Hepatocyte (in vitro differentiated cells): ENCODE data around the gene CDC42BPA. TPM values are rescaled to one million over a fixed set of nuclear protein-coding genes. Genes with fewer than 3 reads are reported as not detected.

Source experiments
- DNase-seq: peaks from one replicate; pipeline ENCODE4 v3.0.0-alpha.2; 2016; ENCODE audit warnings: low spot score
- H2AFZ ChIP-seq: fragments of 200-600 bp; sonication (generic); 2 replicates; pipeline ENCODE4 v1.6.0; 2016; ENCODE audit warnings: antibody characterized with exemption, mild to moderate bottlenecking
- H3K27ac ChIP-seq: fragments of 200-600 bp; sonication (generic); 2 replicates; pipeline ENCODE4 v1.5.1; 2016; ENCODE audit warnings: mild to moderate bottlenecking
- H3K27me3 ChIP-seq: fragments of 200-600 bp; sonication (generic); 2 replicates; pipeline ENCODE4 v1.6.1; 2016
- H3K36me3 ChIP-seq: fragments of 200-600 bp; sonication (generic); replicated peaks from 2 replicates; pipeline ENCODE4 v1.5.1; 2016; ENCODE audit warnings: low read depth; ENCODE audit not compliant: insufficient read depth
- H3K4me1 ChIP-seq: fragments of 200-600 bp; sonication (generic); 2 replicates; pipeline ENCODE4 v1.5.1; 2016; ENCODE audit warnings: mild to moderate bottlenecking, moderate library complexity; ENCODE audit not compliant: insufficient read depth
- H3K4me2 ChIP-seq: fragments of 200-600 bp; sonication (generic); 2 replicates; pipeline ENCODE4 v1.6.0; 2016
- H3K4me3 ChIP-seq: fragments of 200-600 bp; sonication (generic); 2 replicates; pipeline ENCODE4 v1.5.1; 2016; ENCODE audit warnings: mild to moderate bottlenecking
- H3K79me2 ChIP-seq: fragments of 200-600 bp; sonication (generic); 2 replicates; pipeline ENCODE4 v1.6.0; 2017; ENCODE audit warnings: mild to moderate bottlenecking
- H3K9me2 ChIP-seq: fragments of 200-600 bp; sonication (generic); replicated peaks from 2 replicates; pipeline ENCODE4 v1.6.0; 2017; ENCODE audit warnings: mild to moderate bottlenecking; ENCODE audit not compliant: insufficient read depth
- H3K9me3 ChIP-seq: fragments of 200-600 bp; sonication (generic); 2 replicates; pipeline ENCODE4 v1.5.1; 2016; ENCODE audit warnings: low read depth, mild to moderate bottlenecking
- H4K20me1 ChIP-seq: fragments of 200-600 bp; sonication (generic); 2 replicates; pipeline ENCODE4 v1.6.0; 2016; ENCODE audit warnings: mild to moderate bottlenecking; ENCODE audit not compliant: insufficient read depth, poor library complexity, severe bottlenecking
- CTCF ChIP-seq: fragments of 200-600 bp; sonication (generic); IDR thresholded peaks from 2 replicates; pipeline ENCODE4 v1.5.1; 2016; ENCODE audit warnings: antibody characterized with exemption, mild to moderate bottlenecking; ENCODE audit not compliant: poor library complexity
- EZH2 ChIP-seq: fragments of 200-600 bp; sonication (generic); IDR thresholded peaks from 2 replicates; pipeline ENCODE4 v1.6.1; 2016; ENCODE audit warnings: antibody characterized with exemption, mild to moderate bottlenecking, borderline replicate concordance
- EZH2phosphoT487 ChIP-seq: fragments of 200-600 bp; sonication (generic); IDR thresholded peaks from one replicate; pipeline ENCODE4 v1.6.1; 2018; ENCODE audit warnings: antibody characterized with exemption, mild to moderate bottlenecking, low read depth, moderate library complexity; ENCODE audit not compliant: unreplicated experiment, severe bottlenecking
- WGBS: methylation state at CpG from one replicate; pipeline ENCODE4 v1.1.6; 2016; ENCODE audit warnings: low lambda C conversion rate; ENCODE audit errors: missing lambda C conversion rate; 5-methylcytosine and 5-hydroxymethylcytosine counted together
- polyA plus RNA-seq: library from polyadenylated mRNA; unstranded; fragments of >200 nt; fragmentation: Nextera tagmentation; extraction: Ambion mirVana; gene quantifications from 2 replicates; pipeline ENCODE4 v1.2.1, GENCODE V29; 2016
- total RNA-seq: library from RNA; depleted of rRNA; stranded (reverse); fragments of >200 nt; gene quantifications from 2 replicates; pipeline ENCODE4 v1.2.3, GENCODE V29; 2014

Gene CDC42BPA
- total and polyA plus RNA-seq, 2 experiments from 2014 or later: 24.5 to 40.9 TPM

GRCh38 chr1:226965581-226966440 lies 352.5 kb downstream of the CDC42BPA start:
- no peak overlapping the region for H3K4me3 ChIP-seq
- peaks cover under 1% of the 10 kb centered on the region for H3K79me2 ChIP-seq
- no peaks in the 10 kb centered on the region for H3K36me3 ChIP-seq
- no peak for DNase-seq
- H3K4me1 ChIP-seq: no peaks in the 10 kb centered on the region
- WGBS: 93% methylated on average over 23 of the region's 23 CpGs
- no peak overlapping the region for H3K4me2 ChIP-seq
- no peak overlapping the region for H2AFZ ChIP-seq
- H3K27me3 ChIP-seq: no peaks in the 10 kb centered on the region
- H3K9me2 ChIP-seq: no peaks in the 10 kb centered on the region
- H3K9me3 ChIP-seq: no peaks in the 10 kb centered on the region
- no peaks in the 10 kb centered on the region for H4K20me1 ChIP-seq
- TF ChIP-seq EZH2phosphoT487 (no peak), CTCF (no peak), EZH2 (no peak)
- H3K27ac ChIP-seq: no peak overlapping the region

GRCh38 chr1:226964611-226965486 lies 353.4 kb downstream of the CDC42BPA start:
- 93% methylated on average over 26 of the region's 29 CpGs for WGBS
- Histone ChIP-seq H4K20me1 (no peaks in the 10 kb centered on the region), H3K36me3 (no peaks in the 10 kb centered on the region)

GRCh38 chr1:226964068-226964425 lies 354.2 kb downstream of the CDC42BPA start:
- H3K4me2 ChIP-seq: no peak overlapping the region
- H4K20me1 ChIP-seq: no peaks in the 10 kb centered on the region
- H3K4me3 ChIP-seq: no peak overlapping the region
- no peaks in the 10 kb centered on the region for H3K9me2 ChIP-seq
- TF ChIP-seq CTCF: no peak
- TF ChIP-seq EZH2: no peak
- TF ChIP-seq EZH2phosphoT487: no peak
- H2AFZ ChIP-seq: no peak overlapping the region
- peaks cover 4% of the 10 kb centered on the region for H3K79me2 ChIP-seq
- H3K27me3 ChIP-seq: no peaks in the 10 kb centered on the region
- no peaks in the 10 kb centered on the region for H3K4me1 ChIP-seq
- 88% methylated on average over 6 of the region's 6 CpGs for WGBS
- DNase-seq: no peak
- no peaks in the 10 kb centered on the region for H3K9me3 ChIP-seq
- no peaks in the 10 kb centered on the region for H3K36me3 ChIP-seq
- no peak overlapping the region for H3K27ac ChIP-seq

More at GRCh38 chr1:226964611-226965486, 353.4 kb downstream of the CDC42BPA start:
- TF ChIP-seq EZH2phosphoT487: no peak
- TF ChIP-seq CTCF: no peak
- no peak for TF ChIP-seq EZH2
- Histone ChIP-seq H3K27ac (no peak overlapping the region), H2AFZ (no peak overlapping the region), H3K4me1 (no peaks in the 10 kb centered on the region), H3K9me3 (no peaks in the 10 kb centered on the region), H3K27me3 (no peaks in the 10 kb centered on the region), H3K4me3 (no peak overlapping the region), H3K9me2 (no peaks in the 10 kb centered on the region), H3K79me2 (no peaks in the 10 kb centered on the region), H3K4me2 (no peak overlapping the region)
- DNase-seq: no peak
